Measurements from ENCODE around the gene TTPAL. TPM values are rescaled to one million over a fixed set of nuclear protein-coding genes. Genes with fewer than 3 reads are reported as not detected.

The TTPAL gene
- total and polyA plus RNA-seq, 9 of the 15 experiments (the other 6 are each of a cell fraction or from before 2014, with no cell fraction given), result 1.1 to 7.0 (median 2.6) TPM

GRCh38 chr20:44542890-44543289, 67.2 kb downstream of the TTPAL start (continued):
- TF ChIP-seq ARID4B (CRISPR knock-in tag; IDR thresholded peaks at IDR 0.05), result no peak
- TF ChIP-seq POLR2H (tag; IDR thresholded peaks at IDR 0.05; ENCODE audit: low read depth), result no peak
- TF ChIP-seq ZNF785 (CRISPR knock-in tag; IDR thresholded peaks at IDR 0.05), result no peak

GRCh38 chr20:44543358-44543757, 67.7 kb downstream of the TTPAL start:
- WGBS (ENCODE audit: insufficient coverage, low coverage, missing lambda C conversion rate), result 58% methylated on average over 3 of the region's 3 CpGs
- intact Hi-C loops (cut with micrococcal nuclease) (no loop called here), in situ Hi-C loops (cut with MboI) (no loop called here)
- no peak for DNase-seq (ENCODE audit: extremely low read depth in 1 of 4, low spot score in 3 of 4)
- Histone ChIP-seq H3K36me3 (ENCODE audit: control insufficient read depth, insufficient read depth, low read length) (no peaks in the 10 kb centered on the region), H3K4me1 (replicated peaks in 1 of 2; ENCODE audit: control insufficient read depth in 2 of 2, insufficient read depth in 2 of 2, low read length in 2 of 2) (peaks cover 3 to 14% of the 10 kb centered on the region in 2 experiments; a peak in 3 of 5 replicates), H3K27ac (ENCODE audit: extremely low read depth, low read depth, low read length) (no peak overlapping the region), H4K20me1 (replicated peaks; ENCODE audit: control insufficient read depth, insufficient read depth, low read length) (no peaks in the 10 kb centered on the region), H3K27me3 (ENCODE audit: control insufficient read depth in 2 of 2, insufficient read depth in 2 of 2, low read length in 2 of 2) (no peaks in the 10 kb centered on the region), H2AFZ (ENCODE audit: low read depth, low read length) (peak overlapping the region; percentile 93), H3K9me3 (replicated peaks; ENCODE audit: control insufficient read depth, insufficient read depth, low read depth, low read length) (no peaks in the 10 kb centered on the region), H3K79me2 (ENCODE audit: control insufficient read depth, insufficient read depth, low read length) (no peaks in the 10 kb centered on the region), H3K4me2 (ENCODE audit: insufficient read depth, low read length) (no peak overlapping the region), H3K4me3 (no peak overlapping the region), H3K9me1 (ENCODE audit: control insufficient read depth, insufficient read depth, low read length) (no peaks in the 10 kb centered on the region), H3K9ac (ENCODE audit: insufficient read depth in 1 of 2, low read depth in 2 of 2, low read length in 2 of 2) (no peak overlapping the region)
- no TSS peak for BruUV-seq (replicated peaks)
- POLR2A ChIA-PET, result interaction anchor here (0.6 to 1.1 kb wide), 3 partner anchors 10 to 40 kb away, joined by 3 to 4 read pairs (median 3); no protein-coding TSS in a partner anchor
- FAIRE-seq, result no peak
- 0 out of 2 replicates have a peak, but pooled peaks have one; percentile 12 for TF ChIP-seq CBFA2T3 (IDR thresholded peaks at IDR 0.05)
- TF ChIP-seq ZNF551 (CRISPR knock-in tag; IDR thresholded peaks at IDR 0.05), result no peak
- CTCF ChIA-PET (ENCODE audit: low intra/inter-chr PET ratio), result no interaction called here
- ATAC-seq, result no peak; the same call in 2 of the 3 replicates

Small RNA genes within 50 kb of the gene (small RNA-seq; reads per million reads assigned to genes)
- 0.66 reads per million, percentile 39 among the genes with 10 or more reads in this experiment for gene RPL37AP1

Other genes with a start within 250 kb of the TTPAL start
Only the 7 nearest of the 8 such genes appear.
- not detected in 2 replicates for gene GDAP1L1, start 228.6 kb upstream of the TTPAL start, total RNA-seq (2014; rRNA removed)
- gene GDAP1L1, start 228.6 kb upstream of the TTPAL start, total RNA-seq (2014; rRNA removed; fragmentation: Illumina TruSeq; extraction: Trizol), result not detected in 2 replicates
- not detected in 2 replicates for gene GDAP1L1, start 228.6 kb upstream of the TTPAL start, total RNA-seq (2015; rRNA removed; fragmentation: Illumina TruSeq; extraction: Trizol)
- gene GDAP1L1, start 228.6 kb upstream of the TTPAL start, total RNA-seq (2021), result 0.31 and 0.34 TPM in 2 replicates
- gene GDAP1L1, start 228.6 kb upstream of the TTPAL start, polyA plus RNA-seq (2011; rRNA removed), result not detected in 2 replicates
- gene GDAP1L1, start 228.6 kb upstream of the TTPAL start, polyA plus RNA-seq (2014; fragmentation: Illumina TruSeq; extraction: Trizol), result 0.06 TPM in 1 of 2 replicates, not detected in the other
- under 1 TPM in 1 of 2 experiments, not detected in 1; 0.07 TPM for gene GDAP1L1, start 228.6 kb upstream of the TTPAL start, polyA plus RNA-seq (2014; fragmentation: Nextera tagmentation; extraction: Ambion mirVana)
- 0.40 and 0.53 TPM in 2 replicates for gene GDAP1L1, start 228.6 kb upstream of the TTPAL start, polyA plus RNA-seq (2014; rRNA removed)
- gene FITM2, start 164.7 kb upstream of the TTPAL start, total RNA-seq (2014; rRNA removed), result 1.5 and 2.0 TPM in 2 replicates
- 1.9 and 2.3 TPM in 2 replicates for gene FITM2, start 164.7 kb upstream of the TTPAL start, total RNA-seq (2014; rRNA removed; fragmentation: Illumina TruSeq; extraction: Trizol)
- 1.8 TPM in 2 replicates for gene FITM2, start 164.7 kb upstream of the TTPAL start, total RNA-seq (2015; rRNA removed; fragmentation: Illumina TruSeq; extraction: Trizol)
- gene FITM2, start 164.7 kb upstream of the TTPAL start, total RNA-seq (2021), result 2.0 and 2.3 TPM in 2 replicates
- 1.0 and 1.4 TPM in 2 replicates for gene FITM2, start 164.7 kb upstream of the TTPAL start, polyA plus RNA-seq (2011; rRNA removed)
- 2.5 and 2.8 TPM in 2 replicates for gene FITM2, start 164.7 kb upstream of the TTPAL start, polyA plus RNA-seq (2014; fragmentation: Illumina TruSeq; extraction: Trizol)
- under 1 TPM; 0.64 to 0.87 TPM for gene FITM2, start 164.7 kb upstream of the TTPAL start, polyA plus RNA-seq (2014; fragmentation: Nextera tagmentation; extraction: Ambion mirVana)
- gene FITM2, start 164.7 kb upstream of the TTPAL start, polyA plus RNA-seq (2014; rRNA removed), result 2.0 and 2.2 TPM in 2 replicates
- gene R3HDML, start 138.8 kb upstream of the TTPAL start, total RNA-seq (2014; rRNA removed), result not detected in 2 replicates
- not detected in 2 replicates for gene R3HDML, start 138.8 kb upstream of the TTPAL start, total RNA-seq (2014; rRNA removed; fragmentation: Illumina TruSeq; extraction: Trizol)
- gene R3HDML, start 138.8 kb upstream of the TTPAL start, total RNA-seq (2015; rRNA removed; fragmentation: Illumina TruSeq; extraction: Trizol), result not detected in 2 replicates
- gene R3HDML, start 138.8 kb upstream of the TTPAL start, total RNA-seq (2021), result not detected in 2 replicates
- gene R3HDML, start 138.8 kb upstream of the TTPAL start, polyA plus RNA-seq (2011; rRNA removed), result not detected in 2 replicates
- gene R3HDML, start 138.8 kb upstream of the TTPAL start, polyA plus RNA-seq (2014; fragmentation: Illumina TruSeq; extraction: Trizol), result not detected in 2 replicates
- not detected for gene R3HDML, start 138.8 kb upstream of the TTPAL start, polyA plus RNA-seq (2014; fragmentation: Nextera tagmentation; extraction: Ambion mirVana)
- not detected in 2 replicates for gene R3HDML, start 138.8 kb upstream of the TTPAL start, polyA plus RNA-seq (2014; rRNA removed)
- not detected in 2 replicates for gene HNF4A, start 120.2 kb upstream of the TTPAL start, total RNA-seq (2014; rRNA removed)
- not detected in 2 replicates for gene HNF4A, start 120.2 kb upstream of the TTPAL start, total RNA-seq (2014; rRNA removed; fragmentation: Illumina TruSeq; extraction: Trizol)
- not detected in 2 replicates for gene HNF4A, start 120.2 kb upstream of the TTPAL start, total RNA-seq (2015; rRNA removed; fragmentation: Illumina TruSeq; extraction: Trizol)
- 0.11 and 0.16 TPM in 2 replicates for gene HNF4A, start 120.2 kb upstream of the TTPAL start, total RNA-seq (2021)
- gene HNF4A, start 120.2 kb upstream of the TTPAL start, polyA plus RNA-seq (2011; rRNA removed), result not detected in 2 replicates
- gene HNF4A, start 120.2 kb upstream of the TTPAL start, polyA plus RNA-seq (2014; fragmentation: Illumina TruSeq; extraction: Trizol), result 0.03 TPM in 1 of 2 replicates, not detected in the other
- under 1 TPM in 1 of 2 experiments, not detected in 1; 0.06 TPM for gene HNF4A, start 120.2 kb upstream of the TTPAL start, polyA plus RNA-seq (2014; fragmentation: Nextera tagmentation; extraction: Ambion mirVana)
- gene HNF4A, start 120.2 kb upstream of the TTPAL start, polyA plus RNA-seq (2014; rRNA removed), result 0.27 TPM in 1 of 2 replicates, not detected in the other
- gene SERINC3, start 46.2 kb downstream of the TTPAL start, total RNA-seq (2014; rRNA removed), result 24.7 and 26.4 TPM in 2 replicates
- 40.2 and 47.5 TPM in 2 replicates for gene SERINC3, start 46.2 kb downstream of the TTPAL start, total RNA-seq (2014; rRNA removed; fragmentation: Illumina TruSeq; extraction: Trizol)
- 32.5 and 34.7 TPM in 2 replicates for gene SERINC3, start 46.2 kb downstream of the TTPAL start, total RNA-seq (2015; rRNA removed; fragmentation: Illumina TruSeq; extraction: Trizol)
- 43.1 and 48.8 TPM in 2 replicates for gene SERINC3, start 46.2 kb downstream of the TTPAL start, total RNA-seq (2021)
- gene SERINC3, start 46.2 kb downstream of the TTPAL start, polyA plus RNA-seq (2011; rRNA removed), result 107 and 130 TPM in 2 replicates
- gene SERINC3, start 46.2 kb downstream of the TTPAL start, polyA plus RNA-seq (2014; fragmentation: Illumina TruSeq; extraction: Trizol), result 55.6 and 58.3 TPM in 2 replicates
- gene SERINC3, start 46.2 kb downstream of the TTPAL start, polyA plus RNA-seq (2014; fragmentation: Nextera tagmentation; extraction: Ambion mirVana), result 10 to 100 TPM; 73.1 to 93.2 TPM
- 34.7 and 38.6 TPM in 2 replicates for gene SERINC3, start 46.2 kb downstream of the TTPAL start, polyA plus RNA-seq (2014; rRNA removed)
- gene PKIG, start 106.7 kb downstream of the TTPAL start, total RNA-seq (2014; rRNA removed), result 4.9 and 7.4 TPM in 2 replicates
- gene PKIG, start 106.7 kb downstream of the TTPAL start, total RNA-seq (2014; rRNA removed; fragmentation: Illumina TruSeq; extraction: Trizol), result 1.6 and 2.9 TPM in 2 replicates
- gene PKIG, start 106.7 kb downstream of the TTPAL start, total RNA-seq (2015; rRNA removed; fragmentation: Illumina TruSeq; extraction: Trizol), result 5.0 and 6.1 TPM in 2 replicates
- gene PKIG, start 106.7 kb downstream of the TTPAL start, total RNA-seq (2021), result 4.7 and 5.1 TPM in 2 replicates
- gene PKIG, start 106.7 kb downstream of the TTPAL start, polyA plus RNA-seq (2011; rRNA removed), result 3.0 and 4.6 TPM in 2 replicates
- 6.2 and 7.0 TPM in 2 replicates for gene PKIG, start 106.7 kb downstream of the TTPAL start, polyA plus RNA-seq (2014; fragmentation: Illumina TruSeq; extraction: Trizol)
- under 1 TPM; 0.13 to 0.74 TPM for gene PKIG, start 106.7 kb downstream of the TTPAL start, polyA plus RNA-seq (2014; fragmentation: Nextera tagmentation; extraction: Ambion mirVana)
- gene PKIG, start 106.7 kb downstream of the TTPAL start, polyA plus RNA-seq (2014; rRNA removed), result 5.7 and 7.6 TPM in 2 replicates
- 4.0 and 8.2 TPM in 2 replicates for gene ADA, start 175.8 kb downstream of the TTPAL start, total RNA-seq (2014; rRNA removed)
- 3.4 and 4.4 TPM in 2 replicates for gene ADA, start 175.8 kb downstream of the TTPAL start, total RNA-seq (2014; rRNA removed; fragmentation: Illumina TruSeq; extraction: Trizol)
- gene ADA, start 175.8 kb downstream of the TTPAL start, total RNA-seq (2015; rRNA removed; fragmentation: Illumina TruSeq; extraction: Trizol), result 4.6 and 5.3 TPM in 2 replicates
- 7.0 and 7.3 TPM in 2 replicates for gene ADA, start 175.8 kb downstream of the TTPAL start, total RNA-seq (2021)
- 26.1 and 26.8 TPM in 2 replicates for gene ADA, start 175.8 kb downstream of the TTPAL start, polyA plus RNA-seq (2011; rRNA removed)
- gene ADA, start 175.8 kb downstream of the TTPAL start, polyA plus RNA-seq (2014; fragmentation: Illumina TruSeq; extraction: Trizol), result 6.8 and 7.2 TPM in 2 replicates
- gene ADA, start 175.8 kb downstream of the TTPAL start, polyA plus RNA-seq (2014; fragmentation: Nextera tagmentation; extraction: Ambion mirVana), result 1 to 10 TPM; 2.4 to 3.6 TPM
- gene ADA, start 175.8 kb downstream of the TTPAL start, polyA plus RNA-seq (2014; rRNA removed), result 8.9 and 10.9 TPM in 2 replicates

All from K562 (cell line).